GM23338 (cell line): ENCODE measurements around the gene LIN7C. TPM values are rescaled to one million over a fixed set of nuclear protein-coding genes. Genes with fewer than 3 reads are reported as not detected.

Experiments
- ATAC-seq: fragments of 200-7000 bp; cut with Tn5 transposase; 3 replicates; pipeline ENCODE4 v1.9.1; 2020
- DNase-seq: peaks from one replicate; pipeline ENCODE4 v3.0.0-alpha.2; 2015; ENCODE audit warnings: low spot score
- H2AFZ ChIP-seq: fragments of 200-600 bp; sonication (generic); 2 replicates; pipeline ENCODE4 v1.8.0; 2016; ENCODE audit warnings: antibody characterized with exemption, mild to moderate bottlenecking, moderate library complexity
- H3F3A ChIP-seq: fragments of 200-600 bp; sonication (generic); replicated peaks from 2 replicates; pipeline ENCODE4 v1.8.0; 2017; ENCODE audit warnings: antibody characterized with exemption, mixed run types, low read depth
- H3K27ac ChIP-seq: fragments of 200-600 bp; sonication (generic); 2 replicates; pipeline ENCODE4 v1.6.1; 2016; ENCODE audit warnings: low read depth
- H3K27me3 ChIP-seq: fragments of 200-600 bp; sonication (generic); 2 replicates; pipeline ENCODE4 v1.8.0; 2016; ENCODE audit warnings: mild to moderate bottlenecking, mixed run types, moderate library complexity; ENCODE audit not compliant: insufficient read depth
- H3K36me3 ChIP-seq: fragments of 200-600 bp; sonication (generic); 2 replicates; pipeline ENCODE4 v1.8.0; 2016; ENCODE audit warnings: mild to moderate bottlenecking; ENCODE audit not compliant: insufficient read depth
- H3K4me1 ChIP-seq: fragments of 200-600 bp; sonication (generic); 2 replicates; pipeline ENCODE4 v1.8.0; 2016; ENCODE audit warnings: mild to moderate bottlenecking, moderate library complexity; ENCODE audit not compliant: insufficient read depth
- H3K4me2 ChIP-seq: fragments of 200-600 bp; sonication (generic); 2 replicates; pipeline ENCODE4 v1.7.1; 2017; ENCODE audit warnings: mixed run types
- H3K4me3 ChIP-seq: fragments of 200-600 bp; sonication (generic); 2 replicates; pipeline ENCODE4 v1.6.1; 2016; ENCODE audit warnings: mixed run types
- H3K79me2 ChIP-seq: fragments of 200-600 bp; sonication (generic); replicated peaks from 2 replicates; pipeline ENCODE4 v1.8.0; 2017; ENCODE audit warnings: mild to moderate bottlenecking; ENCODE audit not compliant: insufficient read depth
- H3K9me2 ChIP-seq: fragments of 200-600 bp; sonication (generic); 2 replicates; pipeline ENCODE4 v1.8.0; 2017; ENCODE audit not compliant: insufficient read depth
- H4K20me1 ChIP-seq: fragments of 200-600 bp; sonication (generic); replicated peaks from 2 replicates; pipeline ENCODE4 v1.8.0; 2017; ENCODE audit warnings: mild to moderate bottlenecking; ENCODE audit not compliant: insufficient read depth
- H3K27ac Mint-ChIP-seq: 2 replicates; pipeline ENCODE4 v1.8.0; 2020; ENCODE audit warnings: inconsistent platforms, mild to moderate bottlenecking, moderate library complexity, mixed read lengths
- H3K27me3 Mint-ChIP-seq: 3 replicates; pipeline ENCODE4 v1.8.0; 2022; ENCODE audit warnings: low read depth, mild to moderate bottlenecking, moderate library complexity, mixed read lengths, inconsistent platforms; ENCODE audit not compliant: insufficient read depth, poor library complexity
- H3K36me3 Mint-ChIP-seq: 3 replicates; pipeline ENCODE4 v1.8.0; 2021; ENCODE audit warnings: low read depth, mild to moderate bottlenecking, inconsistent platforms, moderate library complexity, mixed read lengths
- H3K4me1 Mint-ChIP-seq: 3 replicates; pipeline ENCODE4 v1.8.0; 2020; ENCODE audit warnings: mild to moderate bottlenecking, inconsistent platforms, mixed read lengths
- H3K4me3 Mint-ChIP-seq: 3 replicates; pipeline ENCODE4 v1.8.0; 2021; ENCODE audit warnings: moderate library complexity, mild to moderate bottlenecking, inconsistent platforms, mixed read lengths
- H3K9me3 Mint-ChIP-seq: 3 replicates; pipeline ENCODE4 v1.8.0; 2020; ENCODE audit warnings: moderate library complexity, mild to moderate bottlenecking, inconsistent platforms, mixed read lengths
- CREB1 ChIP-seq: fragments of 250-450 bp; sonication (Bioruptor Pico); IDR thresholded peaks from 2 replicates; pipeline ENCODE4 v1.5.0; 2020; ENCODE audit warnings: low read depth, mild to moderate bottlenecking, moderate library complexity
- CTCF ChIP-seq, 2 experiments: fragments of 200-600 bp in 1 of 2; sonication (generic) in 1 of 2; conservative IDR thresholded peaks; 2 replicates each; pipeline versions ENCODE4 v1.5.1 to v1.6.1; 2016 to 2017; ENCODE audit warnings: antibody characterized with exemption in 2 of 2, low read depth in 2 of 2, mild to moderate bottlenecking in 2 of 2, moderate library complexity in 1 of 2
- ETS1 ChIP-seq: IDR thresholded peaks from 2 replicates; pipeline ENCODE4 v1.6.1; 2016; ENCODE audit warnings: antibody characterized with exemption
- EZH2 ChIP-seq: fragments of 200-600 bp; sonication (generic); IDR thresholded peaks from one replicate; pipeline ENCODE4 v1.8.0; 2017; ENCODE audit warnings: antibody characterized with exemption, mild to moderate bottlenecking, low read depth; ENCODE audit not compliant: unreplicated experiment
- EZH2phosphoT487 ChIP-seq: fragments of 200-600 bp; sonication (generic); IDR thresholded peaks from one replicate; pipeline ENCODE4 v1.8.1; 2018; ENCODE audit warnings: antibody characterized with exemption; ENCODE audit not compliant: unreplicated experiment
- JUNB ChIP-seq: IDR thresholded peaks from one replicate; pipeline ENCODE4 v1.6.1; 2016; ENCODE audit warnings: antibody characterized with exemption; ENCODE audit not compliant: unreplicated experiment
- NANOG ChIP-seq: IDR thresholded peaks from 2 replicates; pipeline ENCODE4 v1.6.1; 2016; ENCODE audit warnings: antibody characterized with exemption, borderline replicate concordance
- POLR2AphosphoS5 ChIP-seq: IDR thresholded peaks from 2 replicates; pipeline ENCODE4 v1.6.1; 2016; ENCODE audit warnings: antibody characterized with exemption, low read depth
- REST ChIP-seq: IDR thresholded peaks from one replicate; pipeline ENCODE4 v1.6.1; 2018; ENCODE audit warnings: antibody characterized with exemption; ENCODE audit not compliant: unreplicated experiment
- STAT1 ChIP-seq: IDR thresholded peaks from one replicate; pipeline ENCODE4 v1.6.1; 2016; ENCODE audit warnings: antibody characterized with exemption; ENCODE audit not compliant: unreplicated experiment
- ZNF114 ChIP-seq: fragments of 250-450 bp; sonication (Bioruptor Pico); IDR thresholded peaks from 2 replicates; pipeline ENCODE4 v1.5.0; 2020; ENCODE audit warnings: mild to moderate bottlenecking, moderate library complexity
- ZNF331 ChIP-seq: fragments of 250-450 bp; sonication (Bioruptor Pico); IDR thresholded peaks from 2 replicates; pipeline ENCODE4 v1.5.0; 2020; ENCODE audit warnings: low read depth, mild to moderate bottlenecking, moderate library complexity
- ZNF462 ChIP-seq: fragments of 250-450 bp; sonication (Bioruptor Pico); IDR thresholded peaks from 2 replicates; pipeline ENCODE4 v1.5.0; 2020; ENCODE audit warnings: mild to moderate bottlenecking, moderate library complexity
- polyA plus RNA-seq: library from polyadenylated mRNA; unstranded; fragments of >200 nt; fragmentation: Nextera tagmentation; extraction: Ambion mirVana; gene quantifications from 2 replicates; pipeline ENCODE4 v1.2.1, GENCODE V29; 2016
- total RNA-seq: library from RNA; depleted of rRNA; stranded (reverse); fragments of >200 nt; shearing (Covaris generic); gene quantifications from 2 replicates; pipeline ENCODE4 v1.2.3, GENCODE V29; 2014

LIN7C gene
- total and polyA plus RNA-seq, 2 experiments from 2014 or later = 22.5 to 61.0 TPM

- Histone ChIP-seq H3K27ac (no peak overlapping the region), H3K4me1 (0 out of 2 replicates have a peak, but pooled peaks cover 3% of the 10 kb centered on the region), H3K36me3 (no peaks in the 10 kb centered on the region), H3K27me3 (no peaks in the 10 kb centered on the region), H3K9me2 (peaks cover 12% of the 10 kb centered on the region), H4K20me1 (no peaks in the 10 kb centered on the region; the same call in 1 of the 2 replicates), H3F3A (no peaks in the 10 kb centered on the region), H3K4me3 (no peak overlapping the region), H2AFZ (no peak overlapping the region), H3K79me2 (no peaks in the 10 kb centered on the region), H3K4me2 (no peak overlapping the region)
- DNase-seq (no peak), ATAC-seq (no peak)
- H3K4me1 Mint-ChIP-seq = peaks cover 2% of the 10 kb centered on the region; the same call in 1 of the 3 replicates
- no peaks in the 10 kb centered on the region for H3K36me3 Mint-ChIP-seq
- H3K9me3 Mint-ChIP-seq = no peaks in the 10 kb centered on the region
- TF ChIP-seq REST (no peak), NANOG (no peak), ZNF331 (CRISPR knock-in tag) (no peak), JUNB (no peak), ZNF114 (CRISPR knock-in tag) (no peak), ETS1 (no peak), POLR2AphosphoS5 (no peak), CTCF (conservative IDR thresholded peaks at IDR 0.05; ENCODE audit: low read depth in 2 of 2) (no peak), CREB1 (CRISPR knock-in tag) (no peak), ZNF462 (CRISPR knock-in tag) (no peak), STAT1 (no peak), EZH2 (no peak), EZH2phosphoT487 (no peak)
- no peak overlapping the region for H3K27ac Mint-ChIP-seq
- H3K27me3 Mint-ChIP-seq = no peaks in the 10 kb centered on the region
- H3K4me3 Mint-ChIP-seq = no peak overlapping the region
These were observed 38.5 kb upstream of the LIN7C start for GRCh38 chr11:27545035-27545434.
